GM10266 (cell line): Measurements from ENCODE around the gene TOM1L1.
A peak's percentile ranks its signal among the peaks of the same experiment; 100 is the strongest.

Experiments used
- DNase-seq: peaks from one replicate; pipeline ENCODE4 v3.0.0; 2012; ENCODE audit errors: extremely low spot score
- TF ChIP-seq, protein P1 (sequence below): IDR thresholded peaks from 2 replicates; pipeline ENCODE4 v1.5.1; 2012; ENCODE audit warnings: mild to moderate bottlenecking, low read depth; ENCODE audit not compliant: control insufficient read depth, insufficient read depth; ENCODE audit errors: missing control alignments

The TOM1L1 gene, protein sequence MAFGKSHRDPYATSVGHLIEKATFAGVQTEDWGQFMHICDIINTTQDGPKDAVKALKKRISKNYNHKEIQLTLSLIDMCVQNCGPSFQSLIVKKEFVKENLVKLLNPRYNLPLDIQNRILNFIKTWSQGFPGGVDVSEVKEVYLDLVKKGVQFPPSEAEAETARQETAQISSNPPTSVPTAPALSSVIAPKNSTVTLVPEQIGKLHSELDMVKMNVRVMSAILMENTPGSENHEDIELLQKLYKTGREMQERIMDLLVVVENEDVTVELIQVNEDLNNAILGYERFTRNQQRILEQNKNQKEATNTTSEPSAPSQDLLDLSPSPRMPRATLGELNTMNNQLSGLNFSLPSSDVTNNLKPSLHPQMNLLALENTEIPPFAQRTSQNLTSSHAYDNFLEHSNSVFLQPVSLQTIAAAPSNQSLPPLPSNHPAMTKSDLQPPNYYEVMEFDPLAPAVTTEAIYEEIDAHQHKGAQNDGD

DNA sequence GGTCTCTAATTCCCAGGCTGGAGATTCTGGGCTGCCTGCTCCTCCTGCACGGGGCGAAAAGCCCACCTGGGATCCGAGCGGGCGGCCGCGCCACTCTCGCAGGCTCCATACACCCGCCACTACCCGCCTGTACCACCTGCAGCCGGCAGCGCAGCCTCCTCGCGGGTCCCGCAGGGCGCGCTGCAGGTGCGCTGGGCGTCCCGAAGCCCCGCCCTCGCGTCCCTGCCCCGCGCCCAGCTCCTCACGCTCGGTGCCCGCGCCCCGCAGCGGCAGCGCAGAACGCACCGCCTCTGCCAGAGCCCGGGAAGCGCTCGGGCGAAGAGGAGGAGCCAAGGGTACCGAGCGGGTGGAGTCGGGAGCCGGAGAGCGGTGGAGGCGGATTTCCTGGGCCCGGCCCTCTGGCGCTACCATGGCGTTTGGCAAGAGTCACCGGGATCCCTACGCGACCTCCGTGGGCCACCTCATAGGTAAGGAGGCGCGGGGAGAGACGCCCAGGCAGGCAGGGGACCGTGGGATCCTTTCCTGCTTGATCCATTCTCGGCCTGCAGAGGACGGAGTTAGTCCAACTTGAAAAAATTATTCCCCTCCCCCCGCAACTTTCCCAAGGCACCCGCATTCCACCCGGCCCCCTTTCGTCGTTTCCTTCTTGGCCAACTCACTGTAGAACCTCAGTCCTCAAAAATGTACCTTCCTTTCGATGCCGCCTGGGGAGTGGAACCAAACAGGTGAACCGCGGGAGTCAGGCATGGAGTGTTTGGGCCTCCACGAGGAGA lies at the start of gene TOM1L1:
TSS of gene TOM1L1 (plus strand) at position 396 of the 773 bp plus-strand sequence. CDS start at position 410, 14 bp downstream.
- TF ChIP-seq, protein P1, sequence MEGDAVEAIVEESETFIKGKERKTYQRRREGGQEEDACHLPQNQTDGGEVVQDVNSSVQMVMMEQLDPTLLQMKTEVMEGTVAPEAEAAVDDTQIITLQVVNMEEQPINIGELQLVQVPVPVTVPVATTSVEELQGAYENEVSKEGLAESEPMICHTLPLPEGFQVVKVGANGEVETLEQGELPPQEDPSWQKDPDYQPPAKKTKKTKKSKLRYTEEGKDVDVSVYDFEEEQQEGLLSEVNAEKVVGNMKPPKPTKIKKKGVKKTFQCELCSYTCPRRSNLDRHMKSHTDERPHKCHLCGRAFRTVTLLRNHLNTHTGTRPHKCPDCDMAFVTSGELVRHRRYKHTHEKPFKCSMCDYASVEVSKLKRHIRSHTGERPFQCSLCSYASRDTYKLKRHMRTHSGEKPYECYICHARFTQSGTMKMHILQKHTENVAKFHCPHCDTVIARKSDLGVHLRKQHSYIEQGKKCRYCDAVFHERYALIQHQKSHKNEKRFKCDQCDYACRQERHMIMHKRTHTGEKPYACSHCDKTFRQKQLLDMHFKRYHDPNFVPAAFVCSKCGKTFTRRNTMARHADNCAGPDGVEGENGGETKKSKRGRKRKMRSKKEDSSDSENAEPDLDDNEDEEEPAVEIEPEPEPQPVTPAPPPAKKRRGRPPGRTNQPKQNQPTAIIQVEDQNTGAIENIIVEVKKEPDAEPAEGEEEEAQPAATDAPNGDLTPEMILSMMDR: peak; percentile 25
- DNase-seq: peak; percentile 30

GRCh38 chr17:54859187-54859586 lies 41.5 kb upstream of the TOM1L1 start:
- TF ChIP-seq, protein P1: no peak
- no peak for DNase-seq

GRCh38 chr17:54860617-54861470 lies 39.8 kb upstream of the TOM1L1 start:
- TF ChIP-seq, protein P1: no peak
- no peak for DNase-seq

DNA sequence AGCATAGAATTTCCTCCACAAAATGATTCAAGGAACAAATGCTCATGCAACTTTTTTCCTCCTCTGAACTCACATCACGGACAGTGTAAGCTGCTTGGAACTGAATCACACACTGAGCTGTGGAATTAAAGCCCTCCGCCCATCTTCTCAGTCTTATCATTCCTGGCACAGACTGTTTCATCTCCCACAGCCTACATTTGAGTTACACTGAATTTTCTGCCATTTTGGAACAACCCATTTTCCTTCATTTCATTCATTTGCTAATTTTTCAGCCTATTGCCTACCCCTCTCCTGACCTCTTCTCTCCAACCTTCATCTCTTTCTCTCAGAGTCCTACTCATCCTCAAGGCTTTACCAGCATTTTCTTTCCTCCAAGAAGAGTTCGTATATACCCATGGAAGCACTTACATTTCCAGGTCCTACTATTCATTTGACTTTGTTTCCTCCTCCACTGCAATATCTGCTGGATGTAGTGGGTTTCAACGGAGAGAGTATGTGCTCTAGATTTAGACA lies 39.1 kb upstream of the TOM1L1 start:
- TF ChIP-seq, protein P1: no peak
- no peak for DNase-seq

GRCh38 chr17:54863176-54863575 lies 37.5 kb upstream of the TOM1L1 start:
- DNase-seq: no peak
- TF ChIP-seq, protein P1: no peak

DNA sequence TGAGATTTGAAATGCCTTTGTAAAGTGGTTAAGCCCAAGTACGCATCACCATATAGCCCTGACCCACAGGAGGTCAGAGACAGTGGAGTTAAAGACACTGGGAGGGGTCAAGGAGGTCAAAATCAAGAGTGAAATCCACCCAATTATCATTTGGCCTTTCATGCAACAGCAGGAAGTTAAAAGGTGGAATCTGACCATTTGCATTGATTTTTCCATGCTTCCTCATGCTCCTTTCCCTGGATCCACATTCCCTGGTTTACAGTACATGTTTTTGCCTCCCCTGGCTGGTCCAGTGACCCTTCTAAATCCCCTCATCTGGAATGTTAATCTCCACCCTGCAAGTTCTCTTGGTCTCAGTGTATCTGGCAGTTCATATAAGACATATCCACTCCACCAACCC lies 36.6 kb upstream of the TOM1L1 start:
- DNase-seq: no peak
- TF ChIP-seq, protein P1: no peak
